Measurements from ENCODE around the gene PTPRO.

The PTPRO gene

GRCh38 chr12:15550793-15551192 is 228.5 kb downstream of the PTPRO start:
- in situ Hi-C loops (cut with HindIII; ENCODE audit: low sequenced_read_pairs), result loop anchor here (25.0 kb wide), 1 partner anchor 287 kb away; no protein-coding TSS in a partner anchor

DNA sequence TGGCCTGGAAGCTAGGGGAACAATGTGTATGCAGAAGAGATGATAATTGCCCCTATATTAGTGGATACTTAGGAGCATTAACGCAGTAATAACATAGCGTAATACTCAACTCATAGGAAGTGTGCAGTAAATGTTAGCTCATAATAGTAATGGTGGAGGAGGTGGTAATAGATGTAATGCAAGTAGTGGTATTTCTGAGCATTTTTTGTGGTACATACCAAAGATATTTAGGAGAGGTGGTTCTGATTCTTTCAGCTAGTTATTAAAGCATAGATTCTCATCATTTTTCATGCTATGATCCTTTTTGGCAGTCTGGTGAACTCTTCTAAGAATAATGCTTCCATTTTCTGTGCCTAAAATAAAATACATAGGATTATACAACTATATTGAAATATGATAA is 233.1 kb downstream of the PTPRO start:
- in situ Hi-C loops (cut with HindIII; ENCODE audit: low sequenced_read_pairs), result loop anchor here (25.0 kb wide), 1 partner anchor 282 kb away; no protein-coding TSS in a partner anchor

DNA sequence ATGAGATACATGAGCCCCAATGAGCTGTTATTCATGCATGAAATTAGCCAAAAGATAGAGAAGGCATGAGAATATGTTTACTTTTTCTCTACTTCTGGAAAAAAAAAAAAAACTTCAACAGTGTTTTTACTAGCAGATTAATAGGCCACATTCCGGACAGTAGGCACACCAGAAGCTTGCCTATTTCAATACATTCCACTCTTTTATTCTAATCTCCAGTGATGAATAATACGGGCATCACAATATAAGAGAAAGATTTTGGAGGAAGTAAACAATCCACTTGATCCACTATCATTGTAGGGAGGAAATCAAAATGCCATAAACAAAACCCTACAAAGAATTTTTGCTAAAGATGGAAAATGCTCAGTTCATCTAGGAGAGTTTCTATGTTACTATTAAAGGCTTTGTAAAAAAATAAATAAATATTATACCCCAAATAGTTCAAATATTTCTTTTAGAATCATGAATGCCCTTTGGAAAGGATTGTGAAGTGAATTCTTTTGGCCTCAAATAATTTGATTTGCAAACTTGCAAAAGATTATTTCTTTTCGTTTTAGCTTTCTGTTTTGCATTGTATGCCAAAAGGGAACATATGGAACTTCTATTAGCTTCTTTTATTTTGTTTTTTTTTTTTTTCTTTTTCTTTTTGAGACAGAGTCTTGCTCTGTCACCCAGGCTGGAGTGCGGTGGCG is 234.2 kb downstream of the PTPRO start:
- in situ Hi-C loops (cut with HindIII; ENCODE audit: low sequenced_read_pairs), result loop anchor here (25.0 kb wide), 1 partner anchor 281 kb away; no protein-coding TSS in a partner anchor

DNA sequence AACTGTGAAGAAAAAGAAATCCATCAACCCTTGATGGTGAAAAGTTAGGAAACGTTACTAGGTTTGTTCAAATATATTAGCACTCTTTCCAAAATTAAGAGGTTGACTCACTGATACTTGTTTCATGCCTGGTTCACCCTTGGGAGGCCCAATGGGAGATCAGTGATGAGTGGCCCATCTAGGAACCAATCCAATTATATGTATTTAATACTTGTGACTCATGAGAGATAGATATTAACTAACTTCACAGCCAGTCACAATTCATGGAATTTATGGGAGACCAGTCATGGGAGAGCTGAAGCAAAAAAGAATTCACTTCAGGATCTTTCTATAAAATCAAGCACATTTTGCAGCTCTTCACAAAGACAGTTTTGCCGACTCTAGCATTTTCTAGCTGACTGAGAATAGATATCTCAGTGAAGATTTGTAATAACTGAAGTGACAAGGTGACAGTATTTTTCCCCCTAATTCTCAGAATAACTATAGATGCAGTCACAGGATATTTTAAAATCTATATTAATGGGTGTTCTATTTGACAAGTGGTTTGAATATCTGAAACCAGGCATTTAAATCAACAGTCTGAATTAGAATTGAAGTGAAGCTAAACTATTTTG is 236.7 kb downstream of the PTPRO start:
- in situ Hi-C loops (cut with HindIII; ENCODE audit: low sequenced_read_pairs), result loop anchor here (25.0 kb wide), 1 partner anchor 278 kb away; no protein-coding TSS in a partner anchor

- in situ Hi-C loops (cut with HindIII; ENCODE audit: low sequenced_read_pairs), result loop anchor here (25.0 kb wide), 1 partner anchor 276 kb away; no protein-coding TSS in a partner anchor
Observed at GRCh38 chr12:15561396-15561795, 239.1 kb downstream of the PTPRO start.

GRCh38 chr12:15562263-15562662 is 240.0 kb downstream of the PTPRO start:
- in situ Hi-C loops (cut with HindIII; ENCODE audit: low sequenced_read_pairs), result loop anchor here (25.0 kb wide), 1 partner anchor 275 kb away; no protein-coding TSS in a partner anchor

GRCh38 chr12:15563663-15564062 is 241.4 kb downstream of the PTPRO start:
- in situ Hi-C loops (cut with HindIII; ENCODE audit: low sequenced_read_pairs), result loop anchor here (25.0 kb wide), 1 partner anchor 274 kb away; no protein-coding TSS in a partner anchor

- in situ Hi-C loops (cut with HindIII; ENCODE audit: low sequenced_read_pairs), result loop anchor here (25.0 kb wide), 1 partner anchor 263 kb away; no protein-coding TSS in a partner anchor
Observed at GRCh38 chr12:15574353-15574752, 252.0 kb downstream of the PTPRO start.

GRCh38 chr12:15575671-15576541 is 253.6 kb downstream of the PTPRO start:
- in situ Hi-C loops (cut with HindIII; ENCODE audit: low sequenced_read_pairs), result no loop called here

GRCh38 chr12:15580431-15580830 is 258.1 kb downstream of the PTPRO start:
- in situ Hi-C loops (cut with HindIII; ENCODE audit: low sequenced_read_pairs), result no loop called here

DNA sequence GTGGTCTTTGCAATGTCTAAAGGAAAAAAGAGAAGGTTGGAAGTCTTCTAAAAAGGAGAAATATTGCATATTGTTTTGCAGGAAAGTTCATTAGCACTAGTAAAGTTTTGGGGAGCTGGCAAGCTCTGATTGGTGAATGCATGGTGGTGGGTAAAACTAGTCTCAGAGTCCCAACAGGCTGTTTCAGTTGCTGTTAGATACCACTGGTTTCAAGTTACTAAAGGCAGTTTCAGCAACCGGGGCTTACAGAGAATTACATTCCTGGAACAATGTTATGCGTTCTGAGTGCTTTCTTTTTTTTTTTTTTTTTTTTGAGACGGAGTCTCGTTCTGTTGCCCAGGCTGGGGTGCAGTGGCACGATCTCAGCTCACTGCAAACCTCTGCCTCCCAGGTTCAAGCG is 258.7 kb downstream of the PTPRO start:
- in situ Hi-C loops (cut with HindIII; ENCODE audit: low sequenced_read_pairs), result no loop called here

- in situ Hi-C loops (cut with HindIII; ENCODE audit: low sequenced_read_pairs), result no loop called here
Observed at GRCh38 chr12:15583804-15584203, 261.5 kb downstream of the PTPRO start.

DNA sequence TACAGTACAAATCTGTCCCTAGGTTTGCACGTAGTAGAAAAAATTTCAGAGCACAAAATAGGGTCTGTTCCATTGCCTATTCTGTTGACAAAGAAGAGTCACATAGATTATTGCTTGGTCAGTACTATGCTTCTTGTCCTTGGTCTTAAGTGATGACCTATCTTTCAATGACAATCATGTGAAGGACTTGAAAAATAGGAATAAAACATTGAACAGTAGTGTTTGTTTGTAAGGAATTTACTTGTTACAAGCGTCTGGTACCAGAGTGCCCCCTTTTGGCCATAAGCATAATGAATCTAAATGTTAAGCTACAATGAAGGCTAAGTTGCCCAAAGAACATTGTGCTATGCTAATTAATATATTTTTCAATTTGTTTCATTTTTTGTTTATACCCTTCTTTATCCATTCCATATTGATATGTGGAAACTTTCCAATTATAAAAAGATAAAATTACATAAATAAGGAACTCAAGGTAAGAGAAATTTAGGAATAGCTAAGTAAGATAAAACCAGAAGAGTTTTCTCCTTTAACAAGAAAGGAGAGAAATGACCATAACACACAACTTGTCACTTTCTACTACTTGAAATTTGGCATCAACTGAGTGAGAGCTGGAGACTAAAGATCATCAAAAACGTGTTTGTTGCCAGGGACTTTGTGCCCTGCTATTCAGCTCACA is 262.2 kb downstream of the PTPRO start:
- in situ Hi-C loops (cut with HindIII; ENCODE audit: low sequenced_read_pairs), result no loop called here

GRCh38 chr12:15589328-15590032 is 267.2 kb downstream of the PTPRO start:
- in situ Hi-C loops (cut with HindIII; ENCODE audit: low sequenced_read_pairs), result no loop called here

GRCh38 chr12:15590180-15590826 is 268.0 kb downstream of the PTPRO start:
- in situ Hi-C loops (cut with HindIII; ENCODE audit: low sequenced_read_pairs), result no loop called here

DNA sequence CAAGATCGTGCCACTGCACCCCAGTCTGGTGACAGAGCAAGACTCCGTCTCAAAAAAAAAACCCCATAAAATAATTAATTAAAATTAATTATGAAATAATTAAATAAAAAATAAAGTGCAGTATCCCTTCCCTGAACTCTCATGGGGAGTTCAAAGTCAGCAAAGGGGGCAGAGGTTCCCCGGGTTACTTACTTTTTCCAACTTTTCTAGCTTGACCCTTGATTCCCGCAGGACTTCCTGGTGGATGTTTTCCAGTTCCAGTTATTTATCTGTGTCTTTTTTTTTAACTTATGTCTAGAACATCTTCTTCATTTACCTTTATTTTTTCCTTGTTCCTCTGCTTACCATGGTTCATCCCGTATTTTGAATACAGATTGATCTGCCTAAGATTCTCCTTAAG is 269.5 kb downstream of the PTPRO start:
- in situ Hi-C loops (cut with HindIII; ENCODE audit: low sequenced_read_pairs), result no loop called here

GRCh38 chr12:15592934-15593333 is 270.6 kb downstream of the PTPRO start:
- in situ Hi-C loops (cut with HindIII; ENCODE audit: low sequenced_read_pairs), result no loop called here

DNA sequence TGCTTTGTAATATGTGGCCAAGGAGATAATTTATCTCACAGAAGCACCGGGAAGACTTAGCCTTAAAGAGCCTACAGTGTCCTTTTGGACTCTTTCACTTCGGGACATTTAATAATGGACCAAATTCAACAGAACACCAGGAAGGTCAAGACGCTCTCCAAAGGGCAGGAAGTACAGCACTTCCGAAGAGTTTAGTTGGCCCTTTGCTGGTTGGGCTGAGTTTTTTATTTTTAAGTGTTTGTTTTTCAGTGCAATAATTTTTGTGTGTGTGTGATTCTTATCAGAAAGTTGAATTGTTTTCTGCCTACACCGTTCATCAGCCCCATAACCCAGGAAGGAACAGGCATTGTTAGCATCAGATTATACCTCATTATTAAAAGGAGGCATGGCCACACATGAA is 273.9 kb downstream of the PTPRO start:
- in situ Hi-C loops (cut with HindIII; ENCODE audit: low sequenced_read_pairs), result no loop called here

DNA sequence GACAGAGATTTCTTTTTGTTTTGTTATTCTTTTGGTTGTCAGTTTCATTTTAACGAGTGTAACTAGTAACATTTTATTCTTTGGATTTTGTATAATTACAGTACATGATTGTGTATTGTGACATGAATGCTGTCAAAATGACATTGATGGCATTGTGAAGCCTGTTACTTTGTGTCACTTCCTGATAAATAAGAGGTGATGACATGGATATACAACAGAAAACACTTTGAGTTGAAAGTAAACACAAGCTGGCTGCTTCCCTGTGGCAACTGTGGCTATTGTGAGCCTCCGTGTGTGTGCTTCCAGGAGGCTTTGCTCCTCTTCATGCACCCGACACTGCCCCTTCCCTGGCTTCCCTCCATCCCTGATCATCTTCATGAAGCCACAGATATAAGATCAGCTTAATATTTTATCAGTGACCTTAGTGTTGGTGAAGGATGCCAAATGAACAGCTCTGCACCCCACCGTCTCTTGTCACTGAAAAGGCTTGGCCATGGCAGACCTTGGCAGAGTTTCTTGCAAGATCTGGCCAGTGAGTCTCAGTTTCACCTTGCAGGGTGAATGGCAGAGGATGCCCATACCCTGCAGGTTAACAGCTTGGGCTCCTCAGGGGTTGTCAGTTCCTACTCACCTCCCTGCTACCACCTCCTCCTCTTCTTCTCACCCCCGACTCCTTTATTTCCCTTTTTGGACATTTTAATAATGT is 275.0 kb downstream of the PTPRO start:
- in situ Hi-C loops (cut with HindIII; ENCODE audit: low sequenced_read_pairs), result no loop called here

Measured in DLD1 (cell line).